Stimulated activated CD8-positive, alpha-beta memory T cell treated with anti-CD3 and anti-CD28 coated beads, Interleukin-15, amount 100 ng/mL, for 4 hours (primary cell): ENCODE measurements around the gene ARHGAP6.
"Not testable (repeated sequence)": the region's sequence is repeated elsewhere in the genome, so short reads cannot be mapped to it uniquely, and the experiment has no call there.

Experiments
- DNase-seq, 2 donors: peaks; one replicate each; pipeline ENCODE4 v3.0.0-alpha.2; 2020; ENCODE audit warnings: low read depth in 2 of 2

The ARHGAP6 gene

DNA sequence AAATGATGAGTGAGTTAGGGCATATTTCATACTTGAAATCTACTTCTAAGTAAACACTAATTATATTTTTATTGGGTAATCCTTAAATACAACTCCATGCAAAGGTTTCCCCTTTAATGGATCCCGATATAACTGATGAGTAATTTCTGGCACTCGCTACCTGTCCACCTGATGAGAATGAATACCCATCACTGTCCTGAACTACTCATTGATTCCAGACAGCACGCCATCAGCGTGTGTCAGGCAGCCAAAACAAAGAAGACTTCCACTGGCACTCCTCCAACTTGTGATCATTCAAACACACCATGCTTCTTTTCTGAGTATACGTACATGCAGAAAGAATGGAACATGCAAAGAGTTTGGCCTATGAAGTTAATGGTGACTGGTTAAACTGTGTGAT lies 485.1 kb downstream of the ARHGAP6 start:
- DNase-seq, result no peak

DNA sequence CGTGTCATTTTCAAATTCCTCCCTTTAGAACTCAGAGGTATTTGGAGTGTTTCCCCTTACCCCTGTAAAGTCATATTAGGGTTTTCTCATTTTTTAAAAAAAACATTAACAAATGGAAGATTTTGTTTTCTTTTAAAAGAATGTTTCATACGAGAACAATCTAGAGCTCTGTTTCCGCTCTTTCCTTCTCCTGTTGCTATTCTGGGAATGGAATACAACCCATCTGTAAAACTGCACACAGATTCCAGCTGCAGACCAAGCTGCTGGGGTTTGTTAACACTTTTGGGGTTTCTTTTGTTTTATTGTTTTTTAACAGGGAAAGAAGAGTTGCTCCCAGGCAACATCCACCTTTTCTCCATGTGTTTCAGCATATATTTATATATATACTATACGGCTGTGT lies 493.3 kb downstream of the ARHGAP6 start:
- DNase-seq, result no peak

DNA sequence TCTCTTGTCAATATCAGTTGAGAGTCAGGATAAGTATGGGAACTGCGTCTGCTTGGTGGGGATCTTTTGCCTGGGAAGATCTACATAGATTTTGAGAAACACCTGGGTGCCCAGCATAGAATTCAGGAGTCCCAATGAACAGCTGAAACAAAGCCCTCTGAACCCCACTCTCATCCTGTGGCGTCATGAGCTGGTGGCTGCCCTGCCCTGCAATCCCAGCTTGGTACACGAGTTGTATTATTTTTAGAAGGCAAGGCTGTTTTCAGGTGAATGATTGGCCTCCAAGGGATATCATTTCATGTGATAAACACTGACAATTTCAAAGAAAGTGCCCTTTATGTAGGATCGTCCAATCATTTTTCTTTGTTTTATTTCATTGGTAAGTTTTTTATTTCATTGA lies 493.8 kb downstream of the ARHGAP6 start:
- no peak for DNase-seq

DNA sequence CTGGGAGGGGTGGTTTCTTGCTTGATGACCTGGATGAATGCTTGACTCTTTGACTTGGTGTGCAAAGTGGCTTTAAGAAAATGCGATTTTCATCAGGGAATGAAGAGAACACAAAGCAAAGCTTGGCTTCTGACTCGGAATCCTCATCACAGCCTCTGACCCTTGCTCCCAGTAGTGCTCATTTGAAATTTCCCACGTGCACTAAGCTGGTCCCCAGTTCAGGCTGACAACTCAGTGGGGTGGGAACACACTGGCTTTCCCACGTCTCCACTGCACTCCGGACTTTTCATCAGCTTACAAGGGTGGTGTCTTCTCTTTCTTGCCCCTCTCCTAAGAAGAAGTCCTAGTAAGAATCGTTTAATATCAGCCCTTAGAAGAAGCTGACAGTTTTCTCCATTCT lies 501.3 kb downstream of the ARHGAP6 start:
- no peak for DNase-seq

DNA sequence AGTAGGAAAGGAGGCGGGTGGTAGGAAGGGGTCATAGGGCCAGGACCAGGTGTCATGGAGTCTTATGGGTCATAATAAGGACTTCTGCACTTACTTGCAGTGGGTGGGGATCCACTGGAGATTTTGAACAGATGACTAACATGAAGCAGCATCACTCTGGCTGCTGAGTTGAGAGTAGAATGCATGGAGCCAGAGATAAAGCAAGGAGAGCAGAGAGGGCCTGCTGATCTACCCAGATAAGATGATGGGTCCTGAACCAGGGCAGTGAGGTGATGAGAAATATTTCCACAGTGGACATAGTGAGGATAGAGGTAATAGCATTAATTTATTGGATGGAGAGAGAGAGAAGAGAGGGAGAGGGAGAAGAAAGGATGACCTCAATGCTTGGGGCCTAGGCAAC lies 506.6 kb downstream of the ARHGAP6 start:
- no peak for DNase-seq

DNA sequence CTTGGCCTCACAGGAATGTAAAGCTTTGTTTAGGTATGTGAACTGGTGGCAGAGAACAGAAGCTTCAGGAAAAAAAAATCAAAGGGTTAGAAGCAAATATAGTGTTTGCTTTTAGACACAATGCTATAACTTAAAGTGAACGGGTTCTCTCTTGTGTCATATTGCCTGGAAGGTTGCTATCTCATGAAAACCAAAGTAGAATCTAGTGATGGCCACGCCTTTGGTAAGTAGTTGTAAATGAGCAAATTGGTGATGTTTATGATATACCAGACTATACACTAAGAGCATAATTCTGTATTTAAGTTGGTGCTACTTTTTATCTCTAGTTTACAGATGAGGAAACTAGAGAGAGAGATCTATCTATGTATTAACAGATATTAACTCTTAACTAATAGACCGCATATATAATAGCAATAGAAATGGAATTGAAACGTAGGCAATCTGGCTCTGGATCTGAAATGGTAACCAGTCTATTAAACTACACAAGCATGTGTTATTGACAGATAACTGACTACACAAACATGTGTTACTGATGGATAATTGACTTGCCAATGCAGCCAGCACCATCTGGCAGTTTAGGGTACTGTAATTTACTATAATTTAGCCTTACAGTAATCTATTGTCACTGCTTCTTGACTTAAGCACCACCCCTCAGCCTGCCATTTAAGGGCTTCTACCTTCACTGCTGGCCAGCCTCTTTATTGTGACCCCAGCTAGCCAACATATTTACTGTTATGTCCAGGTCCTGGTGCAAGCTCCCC lies 513.7 kb downstream of the ARHGAP6 start:
- no peak for DNase-seq

DNA sequence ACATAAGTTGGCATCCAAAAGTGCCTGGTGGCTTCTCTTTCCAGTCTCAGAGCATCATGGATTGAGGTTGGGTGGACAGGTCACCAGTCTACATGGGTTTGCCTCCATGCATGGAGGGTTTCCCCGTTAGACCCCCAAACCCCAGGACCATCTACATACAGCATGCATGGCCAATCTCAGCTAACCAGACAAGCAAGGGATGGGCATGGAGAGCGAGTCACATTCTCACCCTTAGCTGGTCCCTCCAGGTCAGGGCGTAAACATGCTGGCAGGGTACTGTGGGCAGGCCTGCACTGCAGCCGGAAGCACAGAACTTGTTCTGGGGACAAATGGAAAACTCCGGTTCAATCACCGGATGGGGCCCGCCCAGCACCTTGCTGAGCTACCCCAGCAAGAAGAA lies 517.3 kb downstream of the ARHGAP6 start:
- no peak for DNase-seq

DNA sequence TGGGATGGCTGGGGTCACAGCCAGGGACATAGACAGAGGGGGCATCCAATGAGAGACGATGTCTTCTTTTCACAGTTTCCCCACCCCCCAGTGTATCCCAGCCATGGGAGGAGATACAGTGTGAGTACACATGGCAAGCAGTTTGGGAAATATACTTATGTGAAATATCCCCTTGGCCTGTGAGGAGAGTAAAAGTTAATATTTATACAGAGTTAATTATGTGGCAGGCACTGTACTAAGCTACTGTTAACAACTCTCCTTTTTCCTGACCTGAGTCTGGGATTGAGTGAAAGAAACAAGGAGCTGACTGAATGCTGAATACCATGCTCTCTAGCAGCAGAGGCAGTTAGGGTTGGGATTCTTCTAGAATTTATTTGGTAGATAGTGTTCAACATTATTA lies 519.3 kb downstream of the ARHGAP6 start:
- DNase-seq, result no peak

DNA sequence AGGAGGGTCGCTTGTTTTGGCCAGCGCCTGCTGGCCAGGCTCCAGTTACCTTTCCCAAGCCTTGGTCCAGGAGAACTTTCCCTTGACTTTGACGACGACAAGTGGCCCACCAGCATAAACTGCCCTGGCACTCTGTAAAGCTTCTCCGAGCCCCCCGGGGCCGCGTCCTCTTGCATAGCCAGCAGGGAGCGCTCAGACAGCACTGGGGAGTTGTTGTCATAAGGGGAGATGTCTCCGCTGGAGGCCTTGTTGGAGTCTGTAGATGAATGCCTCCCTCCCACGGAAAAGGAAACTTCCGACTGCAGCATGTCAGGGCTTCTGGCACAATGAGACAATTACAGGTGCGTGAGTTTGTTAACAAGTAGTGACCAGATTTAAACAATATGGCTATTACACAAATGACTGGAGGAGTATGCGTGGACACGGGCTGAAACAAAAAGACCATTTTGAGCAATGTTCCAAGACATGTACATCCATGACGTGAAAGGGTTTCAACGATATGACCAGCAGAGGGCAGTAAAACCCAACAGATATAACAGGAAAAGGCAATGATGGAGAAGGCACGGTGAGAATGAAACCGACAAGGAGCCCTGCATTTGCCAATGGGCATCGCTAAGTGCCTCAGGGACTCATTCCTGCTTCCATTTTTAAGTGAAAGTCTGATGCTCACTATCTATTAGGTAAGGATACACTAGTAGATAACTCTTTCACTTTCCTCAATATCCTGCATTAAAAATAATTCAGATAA lies 521.6 kb downstream of the ARHGAP6 start:
- peak in 1 of 2 donors; percentile 3 for DNase-seq

DNA sequence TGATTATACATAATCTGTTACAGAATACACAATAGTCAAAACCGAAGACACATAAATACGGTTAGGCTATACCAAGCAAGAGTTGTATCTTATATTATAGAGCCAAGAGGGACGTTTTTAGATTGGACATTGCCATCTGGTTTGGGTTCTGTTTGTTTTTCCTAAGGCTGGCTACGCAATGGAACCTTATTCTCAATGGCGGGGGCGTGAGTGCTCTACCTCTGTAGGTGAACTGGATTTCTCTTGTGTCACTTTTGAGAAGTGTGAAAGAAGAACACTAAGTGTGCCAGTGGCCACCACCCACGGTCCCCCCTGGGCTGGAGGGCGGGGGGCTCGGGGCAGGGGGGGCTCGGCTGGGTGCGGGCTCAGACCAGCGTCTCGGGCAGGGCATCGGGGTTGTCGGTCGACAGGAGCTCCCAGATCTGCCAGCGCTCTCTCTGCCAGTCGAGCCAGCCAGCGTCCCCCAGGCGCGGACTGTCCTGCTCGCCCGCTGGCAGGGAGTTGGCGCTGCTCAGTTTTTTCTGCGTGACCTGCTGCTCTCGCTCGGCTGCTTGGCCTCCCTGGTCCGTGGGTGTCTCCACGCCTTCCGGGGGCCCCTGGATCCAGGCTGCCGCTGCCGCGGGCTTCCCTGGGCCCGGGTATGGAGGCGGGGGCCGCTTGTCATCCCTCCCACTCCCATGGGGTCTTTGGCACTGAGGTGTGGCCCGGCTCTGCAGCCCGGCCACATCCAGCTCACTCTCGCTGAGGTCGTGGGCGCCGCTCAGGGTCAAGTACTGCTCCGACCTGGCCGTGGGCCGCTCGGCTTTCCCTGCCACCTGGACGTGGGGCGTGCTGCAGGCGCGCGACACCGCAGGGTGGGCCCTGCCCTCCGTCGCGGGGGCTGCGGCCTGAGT lies 527.0 kb downstream of the ARHGAP6 start:
- no peak for DNase-seq

DNA sequence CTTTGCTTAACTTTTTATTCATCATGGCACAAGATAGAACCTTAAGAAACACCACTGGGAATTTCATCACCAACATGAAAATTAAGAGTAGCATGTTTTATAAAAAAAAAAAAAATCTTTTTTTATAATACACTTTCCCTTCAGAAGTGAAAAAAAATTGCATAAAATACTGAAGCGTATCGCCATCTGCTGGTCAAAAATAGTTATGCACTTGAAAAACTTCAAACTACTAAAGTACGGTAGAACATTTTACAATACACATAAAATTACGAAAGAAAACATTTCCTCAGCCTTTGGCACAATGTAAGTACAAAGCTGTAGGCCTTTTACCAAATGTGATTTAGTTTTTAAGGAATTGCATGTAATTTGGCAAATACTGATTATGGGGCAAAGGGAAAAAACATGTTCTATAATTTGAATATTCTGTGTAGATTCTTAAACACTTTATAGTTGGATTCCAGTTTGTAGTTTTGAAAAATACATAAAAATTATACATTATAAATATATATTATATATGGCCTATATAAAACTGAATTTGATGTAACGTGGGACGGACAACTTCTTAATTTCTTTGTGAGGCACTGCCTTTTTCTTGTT lies 528.1 kb downstream of the ARHGAP6 start:
- DNase-seq, result no peak

DNA sequence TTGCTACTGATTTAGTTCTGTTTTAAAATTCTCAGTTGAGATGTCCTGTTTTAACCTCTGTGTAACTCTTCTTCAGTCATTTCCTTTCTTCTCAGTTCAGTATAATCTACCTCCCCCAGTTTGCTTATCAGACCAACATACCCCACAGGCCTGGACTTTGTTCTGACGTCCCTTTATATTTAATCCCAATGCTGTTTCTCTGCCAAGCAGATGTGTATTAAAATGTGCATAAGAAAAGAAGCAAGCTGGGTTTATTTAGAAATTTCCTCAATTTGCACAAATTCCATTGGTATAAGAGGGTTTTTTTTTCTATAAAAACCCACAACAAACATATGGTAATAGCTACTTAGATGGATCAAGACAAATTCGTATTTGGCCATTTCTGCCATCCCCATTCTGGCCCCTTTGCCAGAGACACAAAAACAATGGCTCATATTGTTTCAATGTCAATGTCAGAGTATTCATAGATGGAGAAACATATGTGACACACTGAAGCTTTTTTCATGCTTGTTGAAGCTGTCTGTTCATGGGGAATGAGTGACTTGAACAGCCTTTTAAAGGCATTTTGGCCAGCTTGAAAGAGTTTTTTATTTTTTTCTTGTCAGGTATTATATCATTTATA lies 530.0 kb downstream of the ARHGAP6 start:
- no peak for DNase-seq

DNA sequence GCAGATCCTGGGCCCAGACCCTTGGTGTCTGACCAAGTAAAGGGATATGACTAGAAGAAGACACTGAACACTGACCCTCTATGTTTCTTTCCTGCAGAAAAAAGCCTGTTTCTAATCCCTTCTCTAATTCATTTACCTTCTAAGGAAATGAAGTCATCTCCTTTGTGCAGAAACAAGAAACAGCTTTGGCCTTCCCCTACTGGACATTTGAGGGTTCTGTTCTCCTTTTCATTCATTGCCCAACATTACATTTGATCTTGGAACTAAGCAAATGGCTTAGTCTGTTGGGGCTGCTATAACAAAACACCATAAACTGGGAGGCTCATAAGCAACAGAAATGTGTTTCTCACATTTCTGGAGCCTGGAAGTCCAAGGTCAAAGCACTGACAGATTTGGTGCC lies 534.6 kb downstream of the ARHGAP6 start:
- no peak for DNase-seq

DNA sequence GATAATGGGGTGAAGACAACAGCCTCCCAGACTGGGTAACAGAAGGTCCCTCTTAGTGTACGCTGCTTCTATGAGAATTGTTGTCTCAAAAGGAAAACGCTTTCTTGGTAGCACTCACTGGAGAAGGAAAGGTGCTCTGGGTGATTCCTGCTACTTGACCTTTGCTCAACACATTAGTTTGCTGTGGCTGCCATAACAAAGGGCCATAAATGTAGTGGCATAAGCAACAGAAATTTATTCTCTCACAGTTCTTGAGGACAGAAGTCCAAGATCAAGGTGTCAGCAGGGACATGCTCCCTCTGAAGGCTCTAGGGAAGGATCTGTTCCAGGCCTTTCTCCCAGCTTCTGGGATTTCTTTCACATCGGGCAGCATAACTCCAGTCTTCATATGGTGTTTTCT lies 535.6 kb downstream of the ARHGAP6 start:
- no peak for DNase-seq

DNA sequence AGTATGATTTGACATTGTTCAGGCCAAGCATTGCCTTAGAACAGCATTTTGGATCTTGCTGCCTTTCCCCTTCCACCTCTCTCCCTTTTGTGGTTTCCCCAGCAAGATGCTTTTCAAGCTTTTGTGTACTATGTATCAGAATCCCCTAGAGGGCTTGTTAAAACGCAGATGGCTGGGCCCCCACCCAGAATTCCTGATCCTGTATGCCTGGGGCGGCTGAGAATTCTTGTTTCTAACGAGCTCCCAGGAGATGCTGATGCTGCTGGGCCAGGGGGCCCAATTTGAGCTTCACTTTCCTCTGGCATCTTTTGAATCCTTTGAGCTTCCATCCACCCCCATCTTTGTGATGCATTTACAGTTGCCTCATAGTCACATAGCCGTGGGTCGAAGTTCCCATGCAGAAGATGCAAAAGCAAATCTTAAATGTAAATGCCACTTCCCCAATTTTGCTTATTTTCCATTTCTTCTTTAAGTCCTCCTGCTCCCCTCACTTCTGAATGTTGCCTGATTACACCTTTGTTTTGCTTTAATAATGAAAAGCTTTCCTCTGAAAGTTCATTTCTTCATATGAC lies 536.1 kb downstream of the ARHGAP6 start:
- no peak for DNase-seq

DNA sequence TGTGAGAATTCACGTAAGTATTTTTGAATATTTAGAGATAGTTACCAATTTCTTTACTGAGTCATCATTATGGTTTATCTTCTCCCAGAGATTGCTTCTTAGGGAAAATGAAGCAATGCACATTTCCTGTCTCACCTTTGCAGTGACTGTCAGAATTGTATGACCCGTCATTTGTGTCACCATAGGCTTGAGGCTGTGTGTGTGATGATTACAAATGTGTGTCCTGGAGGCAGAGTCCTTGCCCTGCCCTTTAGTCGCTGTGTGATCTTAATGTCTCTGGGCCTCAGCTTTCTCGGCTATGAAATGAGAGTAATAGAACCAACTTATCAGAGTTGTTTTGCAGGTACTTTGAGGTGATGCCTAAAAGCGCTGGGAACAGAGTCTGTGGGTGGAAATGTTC lies 540.7 kb downstream of the ARHGAP6 start:
- no peak for DNase-seq

DNA sequence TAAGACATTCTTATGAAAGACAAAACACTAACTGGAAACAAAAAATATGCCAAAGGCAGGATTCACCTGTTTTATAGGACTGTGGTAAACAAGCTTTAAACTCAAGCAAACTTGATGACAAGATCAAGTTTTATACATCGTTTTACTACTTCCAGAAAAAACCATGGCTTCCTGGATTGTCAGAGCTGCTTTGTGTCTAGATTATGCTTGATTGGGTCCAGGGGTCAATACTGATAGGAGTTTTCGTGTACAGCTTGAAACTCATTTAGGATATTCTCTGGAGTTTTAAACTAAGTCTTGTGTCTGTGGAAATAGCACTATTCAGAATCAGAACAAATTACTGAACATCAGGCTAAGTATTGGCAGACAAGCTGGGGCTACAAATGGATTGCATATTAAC lies 541.6 kb downstream of the ARHGAP6 start:
- DNase-seq, result no peak

DNA sequence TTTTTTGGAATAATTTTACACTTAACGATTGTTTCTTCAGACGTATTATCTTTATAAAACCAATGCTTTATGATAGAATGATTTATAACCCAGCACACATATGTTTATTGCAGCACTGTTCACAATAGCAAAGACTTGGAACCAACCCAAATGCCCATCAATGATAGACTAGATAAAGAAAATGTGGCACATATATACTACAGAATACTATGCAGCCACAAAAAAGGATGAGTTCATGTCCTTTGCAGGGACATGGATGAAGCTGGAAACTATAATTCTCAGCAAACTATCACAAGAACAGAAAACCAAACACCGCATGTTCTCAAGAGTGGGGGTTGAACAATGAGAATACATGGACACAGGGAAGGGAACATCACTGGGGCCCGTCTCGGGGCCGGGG lies 542.6 kb downstream of the ARHGAP6 start:
- DNase-seq, result not testable (repeated sequence)

DNA sequence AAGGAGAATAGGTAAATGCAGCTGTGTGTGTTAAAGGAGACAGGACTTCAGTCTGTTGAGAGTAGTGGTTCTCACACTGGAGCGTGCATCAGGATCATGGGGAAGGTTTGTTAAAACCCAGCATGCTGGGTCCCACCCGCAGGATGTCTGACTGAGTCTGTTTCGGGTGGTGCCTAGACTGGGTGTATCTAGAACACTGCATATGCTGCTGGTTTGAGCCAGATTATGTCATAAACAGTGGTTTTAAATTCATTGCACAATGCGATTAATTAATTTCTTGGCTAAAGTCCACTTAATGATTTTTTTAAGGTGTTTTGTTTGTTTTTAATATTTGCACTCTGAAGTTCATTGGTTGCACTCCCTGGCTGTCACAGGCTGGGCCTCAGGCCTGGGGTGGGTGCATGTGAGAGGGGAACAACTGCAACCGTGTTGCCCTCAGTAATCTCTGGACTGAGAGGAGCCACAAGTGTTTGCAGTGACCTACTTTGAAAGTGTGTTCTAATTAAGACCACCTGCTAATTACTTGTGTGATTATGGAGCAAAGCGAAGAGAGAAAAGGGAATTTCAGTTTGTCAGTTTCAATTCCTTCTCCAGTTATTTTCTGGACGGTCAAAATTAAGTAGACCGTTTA lies 546.3 kb downstream of the ARHGAP6 start:
- DNase-seq, result no peak

DNA sequence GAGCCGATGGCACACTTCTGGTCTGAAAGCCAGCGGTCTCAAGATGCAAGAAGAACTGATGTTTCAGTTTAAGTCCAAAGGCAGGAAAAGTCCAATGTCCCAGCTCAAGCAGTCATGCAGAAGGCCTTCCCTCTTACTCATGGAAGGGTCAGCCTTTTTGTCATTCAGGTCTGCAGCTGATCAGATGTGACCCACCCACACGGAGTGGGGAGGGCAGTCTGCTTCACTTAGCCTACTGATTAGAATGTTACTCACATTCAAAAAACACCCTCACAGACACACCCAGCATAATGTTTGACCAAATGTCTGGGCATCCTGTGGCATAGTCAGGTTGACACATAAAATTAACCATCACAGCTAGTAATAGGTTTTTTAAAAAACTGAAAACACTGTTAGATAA lies 548.0 kb downstream of the ARHGAP6 start:
- no peak for DNase-seq

DNA sequence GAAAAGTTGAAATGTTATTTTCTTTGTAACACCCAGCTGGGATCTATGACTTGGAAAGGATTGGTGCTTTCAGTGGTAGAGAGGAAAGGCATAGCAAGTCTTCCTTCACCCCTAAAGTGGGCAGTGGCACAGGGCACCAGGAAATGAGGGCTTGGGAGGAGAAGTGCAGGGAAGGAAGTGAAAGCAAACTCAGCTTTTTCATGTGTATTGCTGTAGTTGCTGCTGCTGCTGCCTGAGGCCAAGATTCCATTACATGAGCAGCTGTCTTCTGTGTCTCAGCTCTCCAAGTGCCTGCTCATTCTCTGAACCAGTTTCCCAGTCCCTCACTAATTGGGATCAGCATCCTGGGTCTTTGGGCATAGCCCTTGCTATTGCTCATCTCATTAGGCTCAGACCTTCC lies 552.0 kb downstream of the ARHGAP6 start:
- DNase-seq, result no peak
